Measurements from ENCODE around the gene BAHD1. TPM values are rescaled to one million over a fixed set of nuclear protein-coding genes. Genes with fewer than 3 reads are reported as not detected.

BAHD1 gene
- total and polyA plus RNA-seq, 12 donors, result 13.2 to 58.8 (median 31.3) TPM

DNA sequence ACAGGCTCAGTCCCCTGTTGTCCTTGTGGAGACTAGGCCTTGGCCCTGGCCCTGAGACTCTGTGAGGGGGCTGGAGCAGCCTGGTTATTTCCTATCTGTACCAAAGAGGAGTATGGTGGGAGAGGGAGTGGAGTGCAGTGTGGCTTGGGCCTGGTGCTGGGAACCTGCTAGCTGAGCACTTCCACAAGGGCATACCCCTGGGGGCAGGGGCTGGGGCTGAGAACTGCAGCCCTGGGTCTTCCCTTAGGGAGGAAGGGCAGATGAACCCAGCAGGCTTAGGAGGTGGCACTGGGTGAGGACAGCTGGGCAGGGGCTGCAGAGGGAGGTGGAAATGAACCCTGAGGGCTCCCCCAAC is 26.5 kb downstream of the BAHD1 start:
- DNase-seq, result no peak
- no peaks in the 10 kb centered on the region for H3K9me3 ChIP-seq (replicated peaks in 1 of 3)
- no peaks in the 10 kb centered on the region for H3K27me3 ChIP-seq
- H3K4me3 ChIP-seq, result no peak overlapping the region
- peaks cover 0 to 43% of the 10 kb centered on the region in 2 donors for H3K36me3 ChIP-seq (replicated peaks in 1 of 2)
- no peak overlapping the region for H3K27ac ChIP-seq
- H3K4me1 ChIP-seq (replicated peaks in 1 of 2), result peaks cover 0 to 19% of the 10 kb centered on the region in 2 donors
- intact Hi-C loops (cut with DNase I), result no loop called here
- TF ChIP-seq, protein P1, sequence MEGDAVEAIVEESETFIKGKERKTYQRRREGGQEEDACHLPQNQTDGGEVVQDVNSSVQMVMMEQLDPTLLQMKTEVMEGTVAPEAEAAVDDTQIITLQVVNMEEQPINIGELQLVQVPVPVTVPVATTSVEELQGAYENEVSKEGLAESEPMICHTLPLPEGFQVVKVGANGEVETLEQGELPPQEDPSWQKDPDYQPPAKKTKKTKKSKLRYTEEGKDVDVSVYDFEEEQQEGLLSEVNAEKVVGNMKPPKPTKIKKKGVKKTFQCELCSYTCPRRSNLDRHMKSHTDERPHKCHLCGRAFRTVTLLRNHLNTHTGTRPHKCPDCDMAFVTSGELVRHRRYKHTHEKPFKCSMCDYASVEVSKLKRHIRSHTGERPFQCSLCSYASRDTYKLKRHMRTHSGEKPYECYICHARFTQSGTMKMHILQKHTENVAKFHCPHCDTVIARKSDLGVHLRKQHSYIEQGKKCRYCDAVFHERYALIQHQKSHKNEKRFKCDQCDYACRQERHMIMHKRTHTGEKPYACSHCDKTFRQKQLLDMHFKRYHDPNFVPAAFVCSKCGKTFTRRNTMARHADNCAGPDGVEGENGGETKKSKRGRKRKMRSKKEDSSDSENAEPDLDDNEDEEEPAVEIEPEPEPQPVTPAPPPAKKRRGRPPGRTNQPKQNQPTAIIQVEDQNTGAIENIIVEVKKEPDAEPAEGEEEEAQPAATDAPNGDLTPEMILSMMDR (IDR thresholded peaks at IDR 0.05), result no peak
- TF ChIP-seq POLR2A (IDR thresholded peaks at IDR 0.05), result no peak

DNA sequence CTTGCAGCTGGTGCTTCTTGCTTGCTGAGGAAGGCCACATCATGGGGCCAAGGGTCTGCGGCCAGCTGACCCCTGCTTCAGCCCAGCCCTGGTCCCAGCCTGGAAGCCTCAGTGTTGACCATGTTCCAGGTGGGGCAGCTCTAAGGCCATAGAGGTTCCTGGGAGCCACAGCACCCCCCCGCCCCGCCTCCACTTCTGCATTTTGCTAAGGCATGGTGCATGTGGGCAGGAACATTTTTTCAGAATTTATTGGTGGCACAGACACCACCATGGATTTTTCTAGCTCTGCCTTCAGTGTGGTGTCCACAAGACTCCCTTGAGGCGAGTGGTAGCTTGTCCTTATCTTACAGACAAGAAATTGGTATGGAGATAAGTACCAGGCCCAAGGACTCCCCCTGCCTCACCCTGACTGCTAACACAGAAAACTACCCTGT is 28.2 kb downstream of the BAHD1 start:
- no peaks in the 10 kb centered on the region for H3K9me3 ChIP-seq (replicated peaks in 1 of 3)
- 76 to 92% (median 83%) methylated on average over 3 to 4 of the region's 4 CpGs for WGBS, 4 donors
- intact Hi-C loops (cut with DNase I), result no loop called here
- H3K27me3 ChIP-seq, result no peaks in the 10 kb centered on the region
- TF ChIP-seq POLR2A (IDR thresholded peaks at IDR 0.05), result no peak
- TF ChIP-seq, protein P1 (IDR thresholded peaks at IDR 0.05), result no peak
- no peak overlapping the region for H3K27ac ChIP-seq
- DNase-seq, result peak in 1 of 7 donors; percentile 20
- no peak overlapping the region for H3K4me3 ChIP-seq
- H3K4me1 ChIP-seq (replicated peaks in 1 of 2), result peaks cover 0 to 19% of the 10 kb centered on the region in 2 donors
- peaks cover 0 to 31% of the 10 kb centered on the region in 2 donors for H3K36me3 ChIP-seq (replicated peaks in 1 of 2)

DNA sequence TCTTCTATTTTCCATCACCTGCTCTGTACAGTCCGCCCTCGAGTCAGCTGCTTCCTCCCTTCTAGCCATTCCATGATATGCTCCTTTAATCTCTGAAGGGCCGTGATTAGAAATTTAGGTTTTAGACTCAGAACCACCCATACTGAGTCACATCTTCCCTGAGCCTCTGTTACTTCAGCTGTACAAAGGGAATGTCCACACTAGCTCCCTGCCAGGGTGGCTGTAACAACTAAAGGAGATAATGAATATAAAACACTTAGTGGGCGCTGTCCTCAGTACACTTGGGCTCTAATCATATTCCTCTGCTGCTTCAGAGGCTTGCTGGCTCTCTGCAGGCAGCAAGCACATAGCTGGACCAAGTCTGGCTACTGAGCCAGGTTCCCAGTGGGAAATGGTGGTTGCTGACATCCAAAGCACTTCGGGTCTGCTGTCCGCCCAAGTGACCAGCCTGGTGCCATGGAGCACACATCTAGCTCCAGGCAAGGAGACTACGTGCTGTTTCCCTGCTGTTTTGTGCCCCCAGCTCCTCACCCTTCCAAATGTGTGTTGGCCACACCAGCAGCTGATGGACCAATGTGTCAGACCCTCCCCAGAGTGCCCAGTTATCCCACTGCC is 29.1 kb downstream of the BAHD1 start:
- H3K27me3 ChIP-seq, result no peaks in the 10 kb centered on the region
- 78 to 81% (median 79%) methylated on average over 7 of the region's 7 CpGs for WGBS, 4 donors
- TF ChIP-seq POLR2A (IDR thresholded peaks at IDR 0.05), result no peak
- TF ChIP-seq, protein P1 (IDR thresholded peaks at IDR 0.05), result no peak
- peaks cover 0 to 21% of the 10 kb centered on the region in 2 donors for H3K36me3 ChIP-seq (replicated peaks in 1 of 2)
- peaks cover 0 to 19% of the 10 kb centered on the region in 2 donors for H3K4me1 ChIP-seq (replicated peaks in 1 of 2)
- intact Hi-C loops (cut with DNase I), result no loop called here
- no peaks in the 10 kb centered on the region for H3K9me3 ChIP-seq (replicated peaks in 1 of 3)
- peak overlapping the region in 4 of 5 donors; percentile 7 to 97 (median 84) for H3K27ac ChIP-seq
- H3K4me3 ChIP-seq, result peak overlapping the region in 1 of 4 donors; percentile 86
- no peak for DNase-seq

DNA sequence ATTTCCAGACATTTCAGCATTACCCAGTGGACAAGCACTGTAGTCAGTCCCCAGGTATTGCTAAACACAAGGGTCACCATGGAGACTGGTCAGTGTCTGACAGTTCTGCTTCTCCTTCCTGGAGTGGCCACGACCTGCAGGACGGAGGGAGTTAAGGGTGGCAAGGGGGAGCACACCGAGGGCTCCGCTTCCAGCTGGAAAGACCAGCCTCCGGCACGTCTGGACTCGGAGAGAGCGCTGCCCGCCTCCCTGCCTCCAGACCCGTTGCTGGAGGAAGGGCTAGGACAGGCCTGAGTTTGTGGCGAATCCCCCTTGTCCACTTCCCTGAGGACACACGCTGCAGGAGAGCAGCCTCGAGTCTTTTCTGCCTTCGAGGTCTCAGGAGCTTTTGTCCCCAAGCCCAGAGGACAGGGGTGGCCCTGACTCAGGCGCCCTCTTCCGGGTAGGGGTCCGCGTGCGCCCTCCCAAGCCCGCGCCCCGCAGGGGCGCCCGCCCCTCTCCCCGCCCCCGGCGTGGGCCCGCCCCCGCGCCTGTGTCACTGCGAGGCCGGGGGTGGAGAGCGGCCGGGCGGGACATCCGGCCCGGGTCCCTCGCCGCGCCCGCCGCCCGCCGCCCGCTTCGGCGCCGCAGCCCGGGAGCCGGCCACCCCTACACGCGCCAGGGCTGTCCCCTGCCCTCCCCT is 29.8 kb downstream of the BAHD1 start, which contains the start of gene CHST14:
TSS of gene CHST14 (plus strand) at position 562 of the 682 bp plus-strand sequence. CDS start 230 bp downstream, outside the sequence.
- no peaks in the 10 kb centered on the region for H3K27me3 ChIP-seq
- peaks cover 0 to 14% of the 10 kb centered on the region in 2 donors for H3K36me3 ChIP-seq (replicated peaks in 1 of 2)
- intact Hi-C loops (cut with DNase I), result no loop called here
- peak; percentile 52 to 74 (median 64) for DNase-seq
- 1 to 18% (median 3%) methylated on average over 3 to 51 of the region's 52 CpGs for WGBS, 4 donors
- peaks cover 0 to 19% of the 10 kb centered on the region in 2 donors for H3K4me1 ChIP-seq (replicated peaks in 1 of 2)
- TF ChIP-seq, protein P1 (IDR thresholded peaks at IDR 0.05), result no peak
- TF ChIP-seq POLR2A (IDR thresholded peaks at IDR 0.05), result peak in 1 of 2 donors; percentile 27
- H3K27ac ChIP-seq, result peak within 1 kb of the TSS in 4 of 5 donors; percentile 55 to 97 (median 84)
- H3K4me3 ChIP-seq, result peak within 1 kb of the TSS in 3 of 4 donors; percentile 34 to 86 (median 85)
- H3K9me3 ChIP-seq (replicated peaks in 1 of 3), result no peaks in the 10 kb centered on the region

Data from adrenal gland (tissue), 12 donors.